ENCODE measurements around the gene NFIX. TPM values are rescaled to one million over a fixed set of nuclear protein-coding genes. Genes with fewer than 3 reads are reported as not detected.

Gene NFIX
- total and polyA plus RNA-seq, 2 experiments from 2014 or later = 0.06 to 0.14 TPM

DNA sequence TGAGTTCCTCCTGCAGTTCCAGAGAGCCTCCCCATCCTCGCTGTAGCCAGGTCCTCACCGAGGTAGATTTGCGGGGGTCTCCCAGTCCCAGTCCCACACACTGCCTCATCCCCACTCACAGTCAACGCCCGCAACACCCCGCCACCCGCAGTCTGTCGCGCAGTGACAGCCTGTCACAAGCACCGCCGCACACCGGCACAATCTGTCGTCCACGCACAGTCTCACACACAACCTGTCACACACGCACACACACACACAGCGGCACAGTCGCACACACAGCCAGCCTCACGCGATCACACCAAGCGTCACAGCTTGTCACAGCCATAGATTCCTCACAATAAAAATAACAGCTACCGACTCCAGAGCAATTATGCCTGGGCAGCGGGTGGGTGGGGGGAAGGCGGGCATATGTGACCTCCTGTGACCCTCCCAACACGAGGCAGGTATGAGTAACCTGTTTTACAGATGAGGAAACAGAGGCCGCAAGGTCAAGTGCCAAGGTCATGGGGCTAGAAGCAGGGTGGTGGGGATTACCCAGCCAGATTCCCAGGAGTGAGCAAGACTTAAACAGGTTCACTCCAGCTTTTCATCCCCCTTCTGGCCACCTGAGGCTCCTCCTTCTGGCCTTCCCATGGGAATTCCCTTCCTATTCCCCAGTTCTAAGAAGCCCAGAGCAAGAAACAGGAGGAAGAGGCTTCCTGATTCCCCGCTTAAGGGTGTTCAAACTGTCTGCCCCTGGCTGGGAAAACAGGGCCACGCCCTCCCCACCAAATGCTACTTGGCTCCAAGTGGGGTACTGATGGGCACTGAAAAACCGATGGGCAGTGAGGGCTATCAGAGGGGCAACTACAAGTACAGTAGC lies 13.9 kb downstream of the NFIX start:
- Histone ChIP-seq H4K20me1 (replicated peaks; ENCODE audit: insufficient read depth) (peaks cover 7% of the 10 kb centered on the region), H3K4me3 (no peak overlapping the region), H2AFZ (no peak overlapping the region), H3K27ac (ENCODE audit: low read depth) (no peak overlapping the region), H3K27me3 (ENCODE audit: insufficient read depth) (peaks cover 100% of the 10 kb centered on the region), H3K79me2 (replicated peaks; ENCODE audit: insufficient read depth) (no peaks in the 10 kb centered on the region), H3K36me3 (ENCODE audit: insufficient read depth) (no peaks in the 10 kb centered on the region), H3K4me1 (ENCODE audit: insufficient read depth) (peaks cover 39% of the 10 kb centered on the region), H3K4me2 (peak overlapping the region; percentile 80; the same call in 1 of the 2 replicates), H3F3A (replicated peaks; ENCODE audit: low read depth) (peaks cover 13% of the 10 kb centered on the region), H3K9me2 (ENCODE audit: insufficient read depth) (no peaks in the 10 kb centered on the region)
- peak overlapping the region; percentile 53; the same call in 2 of the 3 replicates for H3K4me3 Mint-ChIP-seq
- TF ChIP-seq, protein P1, sequence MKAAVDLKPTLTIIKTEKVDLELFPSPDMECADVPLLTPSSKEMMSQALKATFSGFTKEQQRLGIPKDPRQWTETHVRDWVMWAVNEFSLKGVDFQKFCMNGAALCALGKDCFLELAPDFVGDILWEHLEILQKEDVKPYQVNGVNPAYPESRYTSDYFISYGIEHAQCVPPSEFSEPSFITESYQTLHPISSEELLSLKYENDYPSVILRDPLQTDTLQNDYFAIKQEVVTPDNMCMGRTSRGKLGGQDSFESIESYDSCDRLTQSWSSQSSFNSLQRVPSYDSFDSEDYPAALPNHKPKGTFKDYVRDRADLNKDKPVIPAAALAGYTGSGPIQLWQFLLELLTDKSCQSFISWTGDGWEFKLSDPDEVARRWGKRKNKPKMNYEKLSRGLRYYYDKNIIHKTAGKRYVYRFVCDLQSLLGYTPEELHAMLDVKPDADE (IDR thresholded peaks at IDR 0.05) = no peak
- TF ChIP-seq EZH2 (IDR thresholded peaks at IDR 0.05; ENCODE audit: low read depth, unreplicated experiment) = peak; percentile 71
- no peaks in the 10 kb centered on the region; the same call in 2 of the 3 replicates for H3K36me3 Mint-ChIP-seq (ENCODE audit: low read depth)
- peaks cover 86% of the 10 kb centered on the region for H3K27me3 Mint-ChIP-seq (ENCODE audit: insufficient read depth, low read depth, poor library complexity)
- peaks cover 33% of the 10 kb centered on the region for H3K4me1 Mint-ChIP-seq
- H3K9me3 Mint-ChIP-seq = peaks cover 16% of the 10 kb centered on the region; the same call in 2 of the 3 replicates
- no peak overlapping the region for H3K27ac Mint-ChIP-seq
- ATAC-seq (peak; percentile 7), DNase-seq (ENCODE audit: low spot score) (peak; percentile 68)

DNA sequence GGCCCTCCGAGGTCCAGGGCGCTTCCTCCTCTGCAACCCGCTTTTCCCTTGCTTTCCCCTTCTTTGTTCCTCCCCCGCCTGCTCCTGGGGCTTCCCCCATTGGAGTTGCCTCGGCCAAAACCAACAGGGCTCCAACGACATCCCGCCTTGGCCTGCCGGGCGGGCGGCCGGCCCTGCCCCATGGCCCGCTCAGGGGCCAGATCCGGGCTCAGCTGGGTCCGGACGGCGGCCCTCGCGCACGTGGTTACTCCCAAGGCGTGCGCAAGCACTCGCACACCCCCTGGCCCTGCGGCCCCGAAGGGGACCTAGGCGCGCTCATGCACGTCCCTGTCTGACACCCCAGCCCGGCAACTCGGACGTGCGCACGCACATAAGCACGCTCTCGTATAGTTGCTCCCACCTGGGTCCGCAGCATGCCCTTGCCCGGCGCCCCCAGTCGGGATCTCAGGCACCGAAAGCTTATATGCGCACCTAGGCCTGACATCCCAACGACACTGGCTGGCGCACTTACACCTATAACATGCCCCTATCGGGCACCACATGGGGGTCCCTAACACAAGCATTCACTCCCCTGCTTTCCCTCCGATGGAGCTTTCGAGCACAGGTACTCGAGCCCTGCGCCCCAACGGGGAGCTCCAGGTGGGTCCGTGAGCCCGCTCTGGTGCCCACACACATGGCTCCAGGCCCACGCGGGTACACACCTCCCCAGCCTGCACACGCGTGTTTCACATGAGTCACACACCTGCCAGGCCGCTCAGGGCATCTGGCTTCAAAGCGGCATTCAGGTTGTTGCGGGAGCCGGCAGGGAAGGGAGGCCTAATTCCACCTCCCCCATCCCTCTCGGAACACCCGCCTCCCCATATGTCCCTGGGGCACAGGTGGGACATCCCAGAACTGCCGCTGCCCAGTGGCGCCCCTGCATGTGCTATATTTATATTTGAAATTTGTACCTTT lies 15.0 kb downstream of the NFIX start:
- Histone ChIP-seq H3K4me3 (peak overlapping the region; percentile 47), H3K27me3 (ENCODE audit: insufficient read depth) (peaks cover 100% of the 10 kb centered on the region), H3F3A (replicated peaks; ENCODE audit: low read depth) (peaks cover 20% of the 10 kb centered on the region), H3K9me2 (ENCODE audit: insufficient read depth) (no peaks in the 10 kb centered on the region), H3K27ac (ENCODE audit: low read depth) (no peak overlapping the region), H3K79me2 (replicated peaks; ENCODE audit: insufficient read depth) (no peaks in the 10 kb centered on the region), H3K4me1 (ENCODE audit: insufficient read depth) (peaks cover 51% of the 10 kb centered on the region), H2AFZ (no peak overlapping the region), H3K4me2 (peak overlapping the region; percentile 80), H3K36me3 (ENCODE audit: insufficient read depth) (no peaks in the 10 kb centered on the region), H4K20me1 (replicated peaks; ENCODE audit: insufficient read depth) (peaks cover 12% of the 10 kb centered on the region)
- Mint-ChIP-seq H3K4me1 (peaks cover 41% of the 10 kb centered on the region), H3K9me3 (peaks cover 16% of the 10 kb centered on the region; the same call in 2 of the 3 replicates), H3K36me3 (ENCODE audit: low read depth) (no peaks in the 10 kb centered on the region; the same call in 2 of the 3 replicates), H3K27ac (no peak overlapping the region), H3K27me3 (ENCODE audit: insufficient read depth, low read depth, poor library complexity) (peaks cover 89% of the 10 kb centered on the region), H3K4me3 (peak overlapping the region; percentile 54)
- DNase-seq (ENCODE audit: low spot score) = peak; percentile 58
- ATAC-seq = peak; percentile 36
- TF ChIP-seq CREB1 (CRISPR knock-in tag; IDR thresholded peaks at IDR 0.05; ENCODE audit: low read depth) = no peak
- no peak for TF ChIP-seq JUNB (IDR thresholded peaks at IDR 0.05; ENCODE audit: unreplicated experiment)
- TF ChIP-seq EZH2 (IDR thresholded peaks at IDR 0.05; ENCODE audit: low read depth, unreplicated experiment) = peak; percentile 56
- TF ChIP-seq EZH2phosphoT487 (IDR thresholded peaks at IDR 0.05; ENCODE audit: unreplicated experiment) = no peak
- TF ChIP-seq, protein P1 (IDR thresholded peaks at IDR 0.05) = no peak
- no peak for TF ChIP-seq ZNF331 (CRISPR knock-in tag; IDR thresholded peaks at IDR 0.05; ENCODE audit: low read depth)
- no peak for TF ChIP-seq POLR2AphosphoS5 (IDR thresholded peaks at IDR 0.05; ENCODE audit: low read depth)
- TF ChIP-seq NANOG (IDR thresholded peaks at IDR 0.05; ENCODE audit: borderline replicate concordance) = no peak
- no peak for TF ChIP-seq ZNF114 (CRISPR knock-in tag; IDR thresholded peaks at IDR 0.05)
- TF ChIP-seq, protein P2, sequence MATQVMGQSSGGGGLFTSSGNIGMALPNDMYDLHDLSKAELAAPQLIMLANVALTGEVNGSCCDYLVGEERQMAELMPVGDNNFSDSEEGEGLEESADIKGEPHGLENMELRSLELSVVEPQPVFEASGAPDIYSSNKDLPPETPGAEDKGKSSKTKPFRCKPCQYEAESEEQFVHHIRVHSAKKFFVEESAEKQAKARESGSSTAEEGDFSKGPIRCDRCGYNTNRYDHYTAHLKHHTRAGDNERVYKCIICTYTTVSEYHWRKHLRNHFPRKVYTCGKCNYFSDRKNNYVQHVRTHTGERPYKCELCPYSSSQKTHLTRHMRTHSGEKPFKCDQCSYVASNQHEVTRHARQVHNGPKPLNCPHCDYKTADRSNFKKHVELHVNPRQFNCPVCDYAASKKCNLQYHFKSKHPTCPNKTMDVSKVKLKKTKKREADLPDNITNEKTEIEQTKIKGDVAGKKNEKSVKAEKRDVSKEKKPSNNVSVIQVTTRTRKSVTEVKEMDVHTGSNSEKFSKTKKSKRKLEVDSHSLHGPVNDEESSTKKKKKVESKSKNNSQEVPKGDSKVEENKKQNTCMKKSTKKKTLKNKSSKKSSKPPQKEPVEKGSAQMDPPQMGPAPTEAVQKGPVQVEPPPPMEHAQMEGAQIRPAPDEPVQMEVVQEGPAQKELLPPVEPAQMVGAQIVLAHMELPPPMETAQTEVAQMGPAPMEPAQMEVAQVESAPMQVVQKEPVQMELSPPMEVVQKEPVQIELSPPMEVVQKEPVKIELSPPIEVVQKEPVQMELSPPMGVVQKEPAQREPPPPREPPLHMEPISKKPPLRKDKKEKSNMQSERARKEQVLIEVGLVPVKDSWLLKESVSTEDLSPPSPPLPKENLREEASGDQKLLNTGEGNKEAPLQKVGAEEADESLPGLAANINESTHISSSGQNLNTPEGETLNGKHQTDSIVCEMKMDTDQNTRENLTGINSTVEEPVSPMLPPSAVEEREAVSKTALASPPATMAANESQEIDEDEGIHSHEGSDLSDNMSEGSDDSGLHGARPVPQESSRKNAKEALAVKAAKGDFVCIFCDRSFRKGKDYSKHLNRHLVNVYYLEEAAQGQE (IDR thresholded peaks at IDR 0.05; ENCODE audit: unreplicated experiment) = no peak

Measured in GM23338 (cell line).